Astrocyte (in vitro differentiated cells and primary cell): ENCODE results near the gene DNTT. TPM values are rescaled to one million over a fixed set of nuclear protein-coding genes. Genes with fewer than 3 reads are reported as not detected.
A peak's percentile ranks its signal among the peaks of the same experiment; 100 is the strongest.

Experiments
- DNase-seq: peaks from one replicate; pipeline ENCODE4 v3.0.0-alpha.2; 2010; ENCODE audit warnings: low read depth
- FAIRE-seq: peaks from 2 replicates; lab custom pipeline; 2011; peaks lifted over from hg19 to GRCh38; lab: Jason Lieb, UNC
- H2AFZ ChIP-seq: 2 replicates; pipeline ENCODE4 v1.6.0; 2012; ENCODE audit warnings: low read depth, low read length, inconsistent platforms
- H3K27ac ChIP-seq: 2 replicates; pipeline ENCODE4 v1.5.1; 2011; ENCODE audit warnings: low read depth, low read length, inconsistent platforms
- H3K27me3 ChIP-seq: 2 replicates; pipeline ENCODE4 v1.6.0; 2011; ENCODE audit warnings: low read length, inconsistent platforms; ENCODE audit not compliant: insufficient read depth
- H3K36me3 ChIP-seq: 2 replicates; pipeline ENCODE4 v1.5.1; 2011; ENCODE audit warnings: low read length, inconsistent platforms; ENCODE audit not compliant: insufficient read depth
- H3K4me1 ChIP-seq: 2 replicates; pipeline ENCODE4 v1.5.1; 2011; ENCODE audit warnings: low read length, inconsistent platforms; ENCODE audit not compliant: insufficient read depth
- H3K4me2 ChIP-seq: 2 replicates; pipeline ENCODE4 v1.6.0; 2012; ENCODE audit warnings: low read length, inconsistent platforms
- H3K4me3 ChIP-seq: 2 replicates; pipeline ENCODE4 v1.5.1; 2011; ENCODE audit warnings: low read depth, mild to moderate bottlenecking, low read length, inconsistent platforms; ENCODE audit not compliant: insufficient read depth
- H3K79me2 ChIP-seq: 2 replicates; pipeline ENCODE4 v1.6.0; 2012; ENCODE audit warnings: mild to moderate bottlenecking, low read length, inconsistent platforms; ENCODE audit not compliant: insufficient read depth
- H3K9ac ChIP-seq: 2 replicates; pipeline ENCODE4 v1.6.0; 2012; ENCODE audit warnings: mild to moderate bottlenecking, low read length, inconsistent platforms
- H3K9me3 ChIP-seq: 2 replicates; pipeline ENCODE4 v1.5.1; 2012; ENCODE audit warnings: low read depth, mild to moderate bottlenecking, low read length, inconsistent platforms; ENCODE audit not compliant: insufficient read depth
- H4K20me1 ChIP-seq: 2 replicates; pipeline ENCODE4 v1.6.0; 2012; ENCODE audit warnings: low read length, inconsistent platforms; ENCODE audit not compliant: insufficient read depth
- H3K27ac Mint-ChIP-seq: one replicate; pipeline ENCODE4 v1.8.0; 2021; ENCODE audit warnings: mild to moderate bottlenecking, mixed read lengths; ENCODE audit not compliant: unreplicated experiment
- H3K27me3 Mint-ChIP-seq: one replicate; pipeline ENCODE4 v1.8.0; 2021; ENCODE audit warnings: low read depth, mixed read lengths; ENCODE audit not compliant: unreplicated experiment
- H3K36me3 Mint-ChIP-seq: one replicate; pipeline ENCODE4 v1.8.0; 2021; ENCODE audit warnings: low read depth, mixed read lengths; ENCODE audit not compliant: unreplicated experiment
- H3K4me1 Mint-ChIP-seq: one replicate; pipeline ENCODE4 v1.8.0; 2021; ENCODE audit warnings: low read depth, mixed read lengths; ENCODE audit not compliant: unreplicated experiment
- H3K4me3 Mint-ChIP-seq: one replicate; pipeline ENCODE4 v1.8.0; 2021; ENCODE audit warnings: mild to moderate bottlenecking, moderate library complexity, mixed read lengths; ENCODE audit not compliant: unreplicated experiment
- H3K9me3 Mint-ChIP-seq: one replicate; pipeline ENCODE4 v1.8.0; 2021; ENCODE audit warnings: mild to moderate bottlenecking, mixed read lengths; ENCODE audit not compliant: unreplicated experiment
- EZH2 ChIP-seq: IDR thresholded peaks from 2 replicates; pipeline ENCODE4 v1.6.1; 2012; ENCODE audit warnings: mild to moderate bottlenecking, low read length, inconsistent platforms; ENCODE audit not compliant: insufficient read depth
- total RNA-seq: library from RNA; stranded (reverse); gene quantifications from 2 replicates; pipeline ENCODE4 v1.2.1, GENCODE V29; 2021
- TF ChIP-seq, protein P1 (sequence below): IDR thresholded peaks from 2 replicates; pipeline ENCODE4 v1.5.1; 2011; ENCODE audit warnings: low read depth, mild to moderate bottlenecking, inconsistent platforms, low read length, moderate library complexity; ENCODE audit not compliant: insufficient read depth

DNTT gene
- total RNA-seq, 1 donor from 2014 or later: not detected

- Histone ChIP-seq H3K79me2 (no peaks in the 10 kb centered on the region), H3K27ac (no peak overlapping the region), H3K4me1 (no peaks in the 10 kb centered on the region), H4K20me1 (no peaks in the 10 kb centered on the region), H3K9me3 (peaks cover 3% of the 10 kb centered on the region), H3K9ac (no peak overlapping the region), H3K4me2 (no peak overlapping the region), H3K36me3 (no peaks in the 10 kb centered on the region), H3K27me3 (peaks cover 4% of the 10 kb centered on the region), H3K4me3 (no peak overlapping the region), H2AFZ (no peak overlapping the region)
- Mint-ChIP-seq H3K27me3 (no peaks in the 10 kb centered on the region), H3K36me3 (no peaks in the 10 kb centered on the region), H3K27ac (no peak overlapping the region), H3K4me3 (no peak overlapping the region), H3K9me3 (no peaks in the 10 kb centered on the region), H3K4me1 (peaks cover 13% of the 10 kb centered on the region)
- FAIRE-seq (no peak), DNase-seq (no peak)
- TF ChIP-seq, protein P1, sequence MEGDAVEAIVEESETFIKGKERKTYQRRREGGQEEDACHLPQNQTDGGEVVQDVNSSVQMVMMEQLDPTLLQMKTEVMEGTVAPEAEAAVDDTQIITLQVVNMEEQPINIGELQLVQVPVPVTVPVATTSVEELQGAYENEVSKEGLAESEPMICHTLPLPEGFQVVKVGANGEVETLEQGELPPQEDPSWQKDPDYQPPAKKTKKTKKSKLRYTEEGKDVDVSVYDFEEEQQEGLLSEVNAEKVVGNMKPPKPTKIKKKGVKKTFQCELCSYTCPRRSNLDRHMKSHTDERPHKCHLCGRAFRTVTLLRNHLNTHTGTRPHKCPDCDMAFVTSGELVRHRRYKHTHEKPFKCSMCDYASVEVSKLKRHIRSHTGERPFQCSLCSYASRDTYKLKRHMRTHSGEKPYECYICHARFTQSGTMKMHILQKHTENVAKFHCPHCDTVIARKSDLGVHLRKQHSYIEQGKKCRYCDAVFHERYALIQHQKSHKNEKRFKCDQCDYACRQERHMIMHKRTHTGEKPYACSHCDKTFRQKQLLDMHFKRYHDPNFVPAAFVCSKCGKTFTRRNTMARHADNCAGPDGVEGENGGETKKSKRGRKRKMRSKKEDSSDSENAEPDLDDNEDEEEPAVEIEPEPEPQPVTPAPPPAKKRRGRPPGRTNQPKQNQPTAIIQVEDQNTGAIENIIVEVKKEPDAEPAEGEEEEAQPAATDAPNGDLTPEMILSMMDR: no peak
- no peak for TF ChIP-seq EZH2
These were observed 13.7 kb upstream of the DNTT start for GRCh38 chr10:96290368-96291133.

GRCh38 chr10:96292971-96293920 is 11.0 kb upstream of the DNTT start:
- no peaks in the 10 kb centered on the region for H3K36me3 Mint-ChIP-seq
- peak; percentile 7 for DNase-seq
- H3K4me1 Mint-ChIP-seq: peaks cover 9% of the 10 kb centered on the region

More at GRCh38 chr10:96292971-96293920, 11.0 kb upstream of the DNTT start:
- Histone ChIP-seq H3K4me2 (no peak overlapping the region), H3K27ac (no peak overlapping the region), H3K36me3 (no peaks in the 10 kb centered on the region), H3K9ac (no peak overlapping the region), H3K27me3 (peaks cover 4% of the 10 kb centered on the region), H3K4me1 (no peaks in the 10 kb centered on the region), H4K20me1 (no peaks in the 10 kb centered on the region), H3K9me3 (no peaks in the 10 kb centered on the region), H3K79me2 (no peaks in the 10 kb centered on the region), H3K4me3 (no peak overlapping the region), H2AFZ (no peak overlapping the region)
- no peak for FAIRE-seq
- TF ChIP-seq EZH2: no peak
- TF ChIP-seq, protein P1: peak; percentile 55
- Mint-ChIP-seq H3K4me3 (no peak overlapping the region), H3K27ac (no peak overlapping the region), H3K9me3 (no peaks in the 10 kb centered on the region), H3K27me3 (peaks cover 4% of the 10 kb centered on the region)
